ENCODE measurements around the gene LPA.

The LPA gene

GRCh38 chr6:160667639-160668481, 3.8 kb upstream of the LPA start:
- no peak for DNase-seq (ENCODE audit: low spot score)
- peak; percentile 67 for ATAC-seq (ENCODE audit: low read depth)
- Histone ChIP-seq H3K27ac (ENCODE audit: poor library complexity, severe bottlenecking) (no peak overlapping the region), H3K4me3 (ENCODE audit: severe bottlenecking) (no peak overlapping the region), H3K9me3 (ENCODE audit: severe bottlenecking) (peaks cover under 1% of the 10 kb centered on the region), H3K36me3 (ENCODE audit: low read depth) (no peaks in the 10 kb centered on the region), H3K4me1 (ENCODE audit: insufficient read depth, poor library complexity, severe bottlenecking) (no peaks in the 10 kb centered on the region), H3K27me3 (ENCODE audit: insufficient read depth, poor library complexity, severe bottlenecking) (no peaks in the 10 kb centered on the region)
- TF ChIP-seq, protein P1, sequence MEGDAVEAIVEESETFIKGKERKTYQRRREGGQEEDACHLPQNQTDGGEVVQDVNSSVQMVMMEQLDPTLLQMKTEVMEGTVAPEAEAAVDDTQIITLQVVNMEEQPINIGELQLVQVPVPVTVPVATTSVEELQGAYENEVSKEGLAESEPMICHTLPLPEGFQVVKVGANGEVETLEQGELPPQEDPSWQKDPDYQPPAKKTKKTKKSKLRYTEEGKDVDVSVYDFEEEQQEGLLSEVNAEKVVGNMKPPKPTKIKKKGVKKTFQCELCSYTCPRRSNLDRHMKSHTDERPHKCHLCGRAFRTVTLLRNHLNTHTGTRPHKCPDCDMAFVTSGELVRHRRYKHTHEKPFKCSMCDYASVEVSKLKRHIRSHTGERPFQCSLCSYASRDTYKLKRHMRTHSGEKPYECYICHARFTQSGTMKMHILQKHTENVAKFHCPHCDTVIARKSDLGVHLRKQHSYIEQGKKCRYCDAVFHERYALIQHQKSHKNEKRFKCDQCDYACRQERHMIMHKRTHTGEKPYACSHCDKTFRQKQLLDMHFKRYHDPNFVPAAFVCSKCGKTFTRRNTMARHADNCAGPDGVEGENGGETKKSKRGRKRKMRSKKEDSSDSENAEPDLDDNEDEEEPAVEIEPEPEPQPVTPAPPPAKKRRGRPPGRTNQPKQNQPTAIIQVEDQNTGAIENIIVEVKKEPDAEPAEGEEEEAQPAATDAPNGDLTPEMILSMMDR (IDR thresholded peaks at IDR 0.05; ENCODE audit: poor library complexity, severe bottlenecking): peak; percentile 67

DNA sequence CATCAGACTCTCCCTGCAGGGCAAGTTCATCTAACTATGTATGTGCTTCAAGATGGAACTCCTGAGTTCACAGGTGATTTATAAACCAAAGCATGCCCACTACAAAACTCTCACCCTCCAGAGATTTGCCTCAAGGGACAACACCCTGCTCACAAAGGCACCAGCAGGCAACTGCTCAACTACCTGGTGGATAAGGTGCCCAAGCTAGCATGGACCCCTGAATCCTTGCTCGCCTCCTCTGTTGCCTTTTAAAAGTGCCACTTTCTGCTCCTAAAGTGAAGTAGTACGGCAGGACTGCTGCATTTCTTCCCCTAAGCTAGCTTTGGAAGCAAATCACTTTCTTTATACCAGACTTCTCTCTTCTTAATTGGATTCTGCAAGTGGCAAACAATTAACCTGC, 1.2 kb downstream of the LPA start:
- Histone ChIP-seq H3K9me3 (ENCODE audit: severe bottlenecking) (no peaks in the 10 kb centered on the region), H3K4me3 (ENCODE audit: severe bottlenecking) (no peak overlapping the region), H3K36me3 (ENCODE audit: low read depth) (no peaks in the 10 kb centered on the region), H3K27ac (ENCODE audit: poor library complexity, severe bottlenecking) (no peak overlapping the region), H3K4me1 (ENCODE audit: insufficient read depth, poor library complexity, severe bottlenecking) (no peaks in the 10 kb centered on the region), H3K27me3 (ENCODE audit: insufficient read depth, poor library complexity, severe bottlenecking) (no peaks in the 10 kb centered on the region)
- TF ChIP-seq, protein P1 (IDR thresholded peaks at IDR 0.05; ENCODE audit: poor library complexity, severe bottlenecking): no peak
- no peak for DNase-seq (ENCODE audit: low spot score)
- no peak for ATAC-seq (ENCODE audit: low read depth)

DNA sequence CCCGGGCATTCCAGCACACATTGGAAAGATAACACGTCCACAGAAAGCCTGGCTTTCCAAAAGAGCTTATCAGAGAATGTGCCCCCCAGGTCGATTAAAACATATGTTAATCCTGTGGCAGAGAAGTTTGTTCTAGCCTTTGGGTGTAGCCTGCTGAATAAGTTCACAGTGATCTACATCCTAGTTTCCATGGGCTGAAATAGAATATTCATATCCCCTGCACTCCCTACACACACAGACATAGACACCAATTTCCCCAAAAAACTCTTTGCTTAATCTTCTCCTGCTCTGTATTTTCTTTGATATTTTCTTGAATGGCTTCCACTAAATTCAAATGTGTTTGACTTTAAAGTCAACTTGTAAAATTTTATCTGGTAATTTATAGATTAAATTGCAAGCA, 1.6 kb downstream of the LPA start:
- Histone ChIP-seq H3K9me3 (ENCODE audit: severe bottlenecking) (no peaks in the 10 kb centered on the region), H3K4me1 (ENCODE audit: insufficient read depth, poor library complexity, severe bottlenecking) (no peaks in the 10 kb centered on the region), H3K4me3 (ENCODE audit: severe bottlenecking) (no peak overlapping the region), H3K36me3 (ENCODE audit: low read depth) (no peaks in the 10 kb centered on the region), H3K27me3 (ENCODE audit: insufficient read depth, poor library complexity, severe bottlenecking) (no peaks in the 10 kb centered on the region), H3K27ac (ENCODE audit: poor library complexity, severe bottlenecking) (no peak overlapping the region)
- TF ChIP-seq, protein P1 (IDR thresholded peaks at IDR 0.05; ENCODE audit: poor library complexity, severe bottlenecking): no peak
- DNase-seq (ENCODE audit: low spot score) (no peak), ATAC-seq (ENCODE audit: low read depth) (no peak)

GRCh38 chr6:160661216-160661615, 2.9 kb downstream of the LPA start:
- ATAC-seq (ENCODE audit: low read depth): no peak
- H3K4me3 ChIP-seq (ENCODE audit: severe bottlenecking): no peak overlapping the region

More at GRCh38 chr6:160661216-160661615, 2.9 kb downstream of the LPA start:
- H3K4me1 ChIP-seq (ENCODE audit: insufficient read depth, poor library complexity, severe bottlenecking): no peaks in the 10 kb centered on the region
- TF ChIP-seq, protein P1 (IDR thresholded peaks at IDR 0.05; ENCODE audit: poor library complexity, severe bottlenecking): no peak
- no peaks in the 10 kb centered on the region for H3K9me3 ChIP-seq (ENCODE audit: severe bottlenecking)
- no peaks in the 10 kb centered on the region for H3K27me3 ChIP-seq (ENCODE audit: insufficient read depth, poor library complexity, severe bottlenecking)
- no peak for DNase-seq (ENCODE audit: low spot score)
- H3K36me3 ChIP-seq (ENCODE audit: low read depth): no peaks in the 10 kb centered on the region
- H3K27ac ChIP-seq (ENCODE audit: poor library complexity, severe bottlenecking): no peak overlapping the region

Data from RWPE2 (cell line).